ENCODE data around the gene GPR179. TPM values are rescaled to one million over a fixed set of nuclear protein-coding genes. Genes with fewer than 3 reads are reported as not detected.

Gene GPR179
- total RNA-seq, 1 experiment from 2014 or later = not detected

DNA sequence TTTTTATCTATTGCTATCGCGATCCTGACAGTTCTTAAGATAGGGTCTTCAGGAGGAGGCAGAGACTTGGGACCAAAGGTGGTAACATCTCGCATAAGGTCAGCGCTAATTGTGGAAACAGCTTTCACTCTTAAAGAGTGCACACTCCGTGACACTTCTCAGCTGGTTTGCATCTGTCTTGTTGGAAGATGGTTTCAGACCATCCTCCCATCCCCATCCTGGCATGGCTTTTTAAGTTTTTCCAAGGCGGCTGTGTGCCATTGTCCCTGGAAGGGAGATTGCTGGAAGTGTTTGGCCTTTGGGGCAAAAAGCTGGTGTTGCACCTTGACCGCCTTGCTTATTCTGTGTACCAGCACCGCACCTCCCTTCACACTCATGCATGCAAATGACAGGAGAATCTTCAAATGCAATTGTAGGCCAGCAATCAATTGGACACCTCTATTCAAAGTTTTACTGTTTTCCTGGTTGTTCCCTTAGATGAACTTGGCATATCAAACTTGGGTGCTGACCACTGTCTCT, 9.4 kb upstream of the GPR179 start:
- H3K9me3 Mint-ChIP-seq = no peaks in the 10 kb centered on the region
- H3K4me3 Mint-ChIP-seq = peak overlapping the region; percentile 72 to 84
- H3K27ac Mint-ChIP-seq = peak overlapping the region in 1 of 3 experiments; percentile 65; a peak in 1 of 7 replicates
- peaks cover 8% of the 10 kb centered on the region for H3K23me2 ChIP-seq (ENCODE audit: insufficient read length, low read depth, low read length, poor library complexity, severe bottlenecking)
- H2AK5ac ChIP-seq (ENCODE audit: insufficient read length, low read length) = no peak overlapping the region
- H3K27me3 Mint-ChIP-seq (ENCODE audit: low read depth) = no peaks in the 10 kb centered on the region
- no peak overlapping the region for H2BK5ac ChIP-seq (ENCODE audit: insufficient read length, low read length)
- H4K8ac ChIP-seq (replicated peaks; ENCODE audit: insufficient read length, low read depth, low read length) = no peak overlapping the region
- no peak overlapping the region for H2BK120ac ChIP-seq (ENCODE audit: low read depth, low read length, poor library complexity, severe bottlenecking)
- no peak overlapping the region for H3T11ph ChIP-seq (ENCODE audit: low read length)
- peaks cover 7% of the 10 kb centered on the region; the same call in 1 of the 2 replicates for H3K4me1 ChIP-seq (ENCODE audit: insufficient read depth, low read length)
- H3K4me2 ChIP-seq (ENCODE audit: insufficient read depth, insufficient read length, low read length) = peak overlapping the region; percentile 81
- no peak overlapping the region for H2BK20ac ChIP-seq (ENCODE audit: low read depth, low read length, poor library complexity, severe bottlenecking)
- no peaks in the 10 kb centered on the region for H4K20me1 ChIP-seq (ENCODE audit: control insufficient read depth, insufficient read depth, insufficient read length)
- H2AFZ ChIP-seq (ENCODE audit: low read length) = no peak overlapping the region
- peaks cover 43 to 54% of the 10 kb centered on the region in 2 experiments for H3K4me1 Mint-ChIP-seq
- H3K56ac ChIP-seq (ENCODE audit: insufficient read length, low read depth, low read length) = no peak overlapping the region
- no peak overlapping the region for H4K91ac ChIP-seq (ENCODE audit: insufficient read length, low read depth, low read length)
- no peak overlapping the region for H2BK12ac ChIP-seq (ENCODE audit: insufficient read length, low read depth, low read length)
- H3K27me3 ChIP-seq (ENCODE audit: insufficient read depth, low read length) = no peaks in the 10 kb centered on the region
- no peak overlapping the region for H3K23ac ChIP-seq (ENCODE audit: insufficient read length, low read depth, low read length)
- H3K4ac ChIP-seq (ENCODE audit: low read depth, low read length) = no peak overlapping the region
- peak overlapping the region; percentile 7 for H3K9ac ChIP-seq (ENCODE audit: extremely low read depth, insufficient read length, low read length)
- no peak overlapping the region for H3K27ac ChIP-seq (ENCODE audit: insufficient read length, low read depth, low read length)
- no peak overlapping the region for H4K5ac ChIP-seq (ENCODE audit: insufficient read length, low read depth, low read length)
- no peak overlapping the region for H3K18ac ChIP-seq (ENCODE audit: insufficient read length, low read depth, low read length)
- H3K79me1 ChIP-seq (ENCODE audit: insufficient read depth, low read depth, low read length, poor library complexity, severe bottlenecking) = peaks cover 3% of the 10 kb centered on the region
- no peak for DNase-seq
- H3K36me3 Mint-ChIP-seq (ENCODE audit: insufficient read depth in 1 of 3, low read depth in 3 of 3) = no peaks in the 10 kb centered on the region; a peak in 1 of 7 replicates
- H3K14ac ChIP-seq (ENCODE audit: insufficient read depth, low read length) = no peak overlapping the region
- no CpG with 5 or more reads among the region's 8 CpGs for WGBS (ENCODE audit: extremely low coverage, insufficient read length, low lambda C conversion rate)
- TF ChIP-seq, protein P1, sequence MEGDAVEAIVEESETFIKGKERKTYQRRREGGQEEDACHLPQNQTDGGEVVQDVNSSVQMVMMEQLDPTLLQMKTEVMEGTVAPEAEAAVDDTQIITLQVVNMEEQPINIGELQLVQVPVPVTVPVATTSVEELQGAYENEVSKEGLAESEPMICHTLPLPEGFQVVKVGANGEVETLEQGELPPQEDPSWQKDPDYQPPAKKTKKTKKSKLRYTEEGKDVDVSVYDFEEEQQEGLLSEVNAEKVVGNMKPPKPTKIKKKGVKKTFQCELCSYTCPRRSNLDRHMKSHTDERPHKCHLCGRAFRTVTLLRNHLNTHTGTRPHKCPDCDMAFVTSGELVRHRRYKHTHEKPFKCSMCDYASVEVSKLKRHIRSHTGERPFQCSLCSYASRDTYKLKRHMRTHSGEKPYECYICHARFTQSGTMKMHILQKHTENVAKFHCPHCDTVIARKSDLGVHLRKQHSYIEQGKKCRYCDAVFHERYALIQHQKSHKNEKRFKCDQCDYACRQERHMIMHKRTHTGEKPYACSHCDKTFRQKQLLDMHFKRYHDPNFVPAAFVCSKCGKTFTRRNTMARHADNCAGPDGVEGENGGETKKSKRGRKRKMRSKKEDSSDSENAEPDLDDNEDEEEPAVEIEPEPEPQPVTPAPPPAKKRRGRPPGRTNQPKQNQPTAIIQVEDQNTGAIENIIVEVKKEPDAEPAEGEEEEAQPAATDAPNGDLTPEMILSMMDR (conservative IDR thresholded peaks at IDR 0.05) = no peak
- H3K9me3 ChIP-seq (ENCODE audit: control insufficient read depth, low read depth, low read length) = no peaks in the 10 kb centered on the region
- no peak overlapping the region for H2BK15ac ChIP-seq (ENCODE audit: low read depth, low read length)
- H3K79me2 ChIP-seq (ENCODE audit: insufficient read depth, low read length) = peaks cover 7% of the 10 kb centered on the region; the same call in 1 of the 2 replicates
